Neural progenitor cell (in vitro differentiated cells): ENCODE results near the gene MCM8. TPM values are rescaled to one million over a fixed set of nuclear protein-coding genes. Genes with fewer than 3 reads are reported as not detected.

ENCODE experiments used
- DNase-seq: peaks from one replicate; pipeline ENCODE4 v3.0.0-alpha.2; 2016; ENCODE audit warnings: low spot score
- H2AFZ ChIP-seq: fragments of 200-600 bp; sonication (generic); replicated peaks from 2 replicates; pipeline ENCODE4 v1.6.1; 2016; ENCODE audit warnings: antibody characterized with exemption
- H3F3A ChIP-seq: fragments of 200-600 bp; sonication (generic); 2 replicates; pipeline ENCODE4 v1.6.1; 2016; ENCODE audit warnings: antibody characterized with exemption, low read depth
- H3K27ac ChIP-seq: fragments of 200-600 bp; sonication (generic); 2 replicates; pipeline ENCODE4 v1.5.1; 2016; ENCODE audit warnings: mild to moderate bottlenecking
- H3K27me3 ChIP-seq: fragments of 200-600 bp; sonication (generic); 2 replicates; pipeline ENCODE4 v1.6.1; 2016; ENCODE audit warnings: mild to moderate bottlenecking, moderate library complexity
- H3K36me3 ChIP-seq: fragments of 200-600 bp; sonication (generic); 2 replicates; pipeline ENCODE4 v1.5.1; 2016
- H3K4me1 ChIP-seq: fragments of 200-600 bp; sonication (generic); 2 replicates; pipeline ENCODE4 v1.6.1; 2016; ENCODE audit warnings: mixed run types
- H3K4me2 ChIP-seq: fragments of 200-600 bp; sonication (generic); 2 replicates; pipeline ENCODE4 v1.6.1; 2016
- H3K4me3 ChIP-seq: fragments of 200-600 bp; sonication (generic); 2 replicates; pipeline ENCODE4 v1.5.1; 2016
- H3K79me2 ChIP-seq: fragments of 200-600 bp; sonication (generic); 2 replicates; pipeline ENCODE4 v1.6.1; 2016; ENCODE audit warnings: low read depth
- H3K9ac ChIP-seq: fragments of 200-600 bp; sonication (generic); 2 replicates; pipeline ENCODE4 v1.6.1; 2016
- H3K9me3 ChIP-seq: fragments of 200-600 bp; sonication (generic); 2 replicates; pipeline ENCODE4 v1.5.1; 2016; ENCODE audit warnings: low read depth
- H4K20me1 ChIP-seq: fragments of 200-600 bp; sonication (generic); 2 replicates; pipeline ENCODE4 v1.6.1; 2016; ENCODE audit warnings: low read depth
- H3K27ac Mint-ChIP-seq: 3 replicates; pipeline ENCODE4 v1.8.0; 2021; ENCODE audit warnings: mixed read lengths
- H3K27me3 Mint-ChIP-seq: 2 replicates; pipeline ENCODE4 v1.8.0; 2022; ENCODE audit warnings: low read depth, mild to moderate bottlenecking, inconsistent platforms, moderate library complexity, mixed read lengths; ENCODE audit not compliant: insufficient read depth
- H3K36me3 Mint-ChIP-seq: 3 replicates; pipeline ENCODE4 v1.8.0; 2021; ENCODE audit warnings: mixed read lengths
- H3K4me1 Mint-ChIP-seq: 3 replicates; pipeline ENCODE4 v1.8.0; 2021; ENCODE audit warnings: mixed read lengths
- H3K4me3 Mint-ChIP-seq: 3 replicates; pipeline ENCODE4 v1.8.0; 2021; ENCODE audit warnings: mild to moderate bottlenecking, moderate library complexity, mixed read lengths
- H3K9me3 Mint-ChIP-seq: 3 replicates; pipeline ENCODE4 v1.8.0; 2020; ENCODE audit warnings: mixed read lengths
- CTCF ChIP-seq: fragments of 200-600 bp; sonication (generic); IDR thresholded peaks from 2 replicates; pipeline ENCODE4 v1.5.1; 2017; ENCODE audit warnings: antibody characterized with exemption, mild to moderate bottlenecking
- EZH2 ChIP-seq: fragments of 200-600 bp; sonication (generic); IDR thresholded peaks from 2 replicates; pipeline ENCODE4 v1.6.1; 2017; ENCODE audit warnings: antibody characterized with exemption, mild to moderate bottlenecking, moderate library complexity
- EZH2phosphoT487 ChIP-seq: fragments of 200-600 bp; sonication (generic); IDR thresholded peaks from 2 replicates; pipeline ENCODE4 v1.6.1; 2017; ENCODE audit warnings: antibody characterized with exemption
- total RNA-seq: library from RNA; depleted of rRNA; stranded (reverse); fragments of >200 nt; gene quantifications from 2 replicates; pipeline ENCODE4 v1.2.3, GENCODE V29; 2015; ENCODE audit warnings: low replicate concordance

MCM8 gene
- total RNA-seq, 1 donor from 2014 or later = 45.2 TPM

- TF ChIP-seq EZH2 (no peak), EZH2phosphoT487 (no peak), CTCF (no peak)
- Histone ChIP-seq H3F3A (no peaks in the 10 kb centered on the region), H2AFZ (no peak overlapping the region), H3K27me3 (no peaks in the 10 kb centered on the region), H3K79me2 (peaks cover 41% of the 10 kb centered on the region), H4K20me1 (no peaks in the 10 kb centered on the region), H3K4me1 (no peaks in the 10 kb centered on the region), H3K4me2 (no peak overlapping the region), H3K9ac (no peak overlapping the region), H3K36me3 (peaks cover 4% of the 10 kb centered on the region), H3K9me3 (no peaks in the 10 kb centered on the region), H3K4me3 (no peak overlapping the region), H3K27ac (no peak overlapping the region)
- H3K27ac Mint-ChIP-seq = no peak overlapping the region
- peaks cover 43% of the 10 kb centered on the region for H3K36me3 Mint-ChIP-seq
- peaks cover 6% of the 10 kb centered on the region for H3K9me3 Mint-ChIP-seq
- DNase-seq = no peak
- no peak overlapping the region for H3K4me3 Mint-ChIP-seq
- H3K4me1 Mint-ChIP-seq = no peaks in the 10 kb centered on the region
- peaks cover 3% of the 10 kb centered on the region for H3K27me3 Mint-ChIP-seq
Observed at GRCh38 chr20:6014957-6015356, 64.5 kb downstream of the MCM8 start.

- no peak for TF ChIP-seq EZH2phosphoT487
- no peak for TF ChIP-seq CTCF
- no peak for TF ChIP-seq EZH2
- no peaks in the 10 kb centered on the region for H3K9me3 ChIP-seq
- no peak overlapping the region for H3K27ac Mint-ChIP-seq
- H3K27me3 Mint-ChIP-seq = peaks cover 3% of the 10 kb centered on the region
- H3K4me3 ChIP-seq = no peak overlapping the region
- no peaks in the 10 kb centered on the region for H3K4me1 Mint-ChIP-seq
- no peaks in the 10 kb centered on the region for H3K27me3 ChIP-seq
- H3K4me1 ChIP-seq = no peaks in the 10 kb centered on the region
- peaks cover 14% of the 10 kb centered on the region for H3K9me3 Mint-ChIP-seq
- no peak overlapping the region for H3K9ac ChIP-seq
- H3K36me3 Mint-ChIP-seq = peaks cover 48% of the 10 kb centered on the region
- no peaks in the 10 kb centered on the region for H3F3A ChIP-seq
- no peak overlapping the region for H3K4me2 ChIP-seq
- no peaks in the 10 kb centered on the region for H3K36me3 ChIP-seq
- no peak overlapping the region for H3K4me3 Mint-ChIP-seq
- H4K20me1 ChIP-seq = no peaks in the 10 kb centered on the region
- H2AFZ ChIP-seq = no peak overlapping the region
- no peak for DNase-seq
- H3K79me2 ChIP-seq = peaks cover 45% of the 10 kb centered on the region
- no peak overlapping the region for H3K27ac ChIP-seq
Observed at GRCh38 chr20:6017467-6017866, 67.0 kb downstream of the MCM8 start.

GRCh38 chr20:6017880-6018279, 67.4 kb downstream of the MCM8 start:
- peaks cover 44% of the 10 kb centered on the region for H3K79me2 ChIP-seq
- no peak overlapping the region for H3K27ac Mint-ChIP-seq
- no peaks in the 10 kb centered on the region for H3K4me1 ChIP-seq
- peaks cover 18% of the 10 kb centered on the region for H3K9me3 Mint-ChIP-seq
- no peak overlapping the region for H3K4me3 ChIP-seq
- H3K27me3 ChIP-seq = no peaks in the 10 kb centered on the region
- peaks cover 3% of the 10 kb centered on the region for H3K27me3 Mint-ChIP-seq
- H3K27ac ChIP-seq = no peak overlapping the region
- no peak for TF ChIP-seq CTCF
- no peak for TF ChIP-seq EZH2
- no peak for TF ChIP-seq EZH2phosphoT487
- no peaks in the 10 kb centered on the region for H3K9me3 ChIP-seq
- H3K9ac ChIP-seq = no peak overlapping the region
- H4K20me1 ChIP-seq = no peaks in the 10 kb centered on the region
- no peak overlapping the region for H2AFZ ChIP-seq
- no peaks in the 10 kb centered on the region for H3K36me3 ChIP-seq
- no peak overlapping the region for H3K4me3 Mint-ChIP-seq
- DNase-seq = no peak
- no peak overlapping the region for H3K4me2 ChIP-seq
- H3K4me1 Mint-ChIP-seq = no peaks in the 10 kb centered on the region
- no peaks in the 10 kb centered on the region for H3F3A ChIP-seq
- H3K36me3 Mint-ChIP-seq = peaks cover 49% of the 10 kb centered on the region
